Measurements from ENCODE around the gene DOK6. TPM values are rescaled to one million over a fixed set of nuclear protein-coding genes. Genes with fewer than 3 reads are reported as not detected.
A peak's percentile ranks its signal among the peaks of the same experiment; 100 is the strongest.

The DOK6 gene
- total RNA-seq, 1 donor from 2014 or later, result 7.0 TPM

DNA sequence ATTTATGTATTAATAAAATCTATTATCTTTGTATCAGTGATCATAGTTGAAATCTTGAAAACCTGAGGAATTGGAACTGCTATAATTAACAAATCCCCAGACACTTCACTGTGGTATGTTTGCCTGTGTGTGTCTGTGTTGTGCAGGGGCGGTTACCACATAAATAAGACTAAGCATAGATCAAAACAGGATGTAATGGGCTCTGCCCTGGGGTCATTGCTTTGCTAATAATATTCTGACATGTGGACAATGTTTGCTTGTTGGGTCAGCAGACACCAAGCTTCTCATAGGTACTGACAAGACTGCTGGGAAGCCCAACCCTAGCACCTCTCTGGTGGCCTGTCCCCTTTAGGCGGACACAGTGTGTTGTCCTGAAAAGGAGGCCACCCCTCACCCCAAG, 35.8 kb upstream of the DOK6 start:
- no peak for TF ChIP-seq CTCF (IDR thresholded peaks at IDR 0.05; ENCODE audit: unreplicated experiment)
- no peak overlapping the region for H3K27ac Mint-ChIP-seq
- peaks cover 3% of the 10 kb centered on the region for H3K36me3 Mint-ChIP-seq (ENCODE audit: insufficient read depth)
- no peak overlapping the region for H3K4me3 Mint-ChIP-seq (ENCODE audit: low read depth)
- DNase-seq (ENCODE audit: low spot score, unreplicated experiment), result no peak
- H3K27me3 Mint-ChIP-seq, result no peaks in the 10 kb centered on the region
- peaks cover 3% of the 10 kb centered on the region for H3K9me3 Mint-ChIP-seq (ENCODE audit: low read depth)
- peaks cover 7% of the 10 kb centered on the region for H3K4me1 Mint-ChIP-seq (ENCODE audit: low read depth)

- Mint-ChIP-seq H3K9me3 (ENCODE audit: low read depth) (no peaks in the 10 kb centered on the region), H3K4me3 (ENCODE audit: low read depth) (no peak overlapping the region), H3K4me1 (ENCODE audit: low read depth) (peaks cover 7% of the 10 kb centered on the region), H3K36me3 (ENCODE audit: insufficient read depth) (no peaks in the 10 kb centered on the region), H3K27ac (peak overlapping the region; percentile 68), H3K27me3 (no peaks in the 10 kb centered on the region)
- DNase-seq (ENCODE audit: low spot score, unreplicated experiment), result no peak
- TF ChIP-seq CTCF (IDR thresholded peaks at IDR 0.05; ENCODE audit: unreplicated experiment), result peak; percentile 36
These were observed 35.0 kb upstream of the DOK6 start for GRCh38 chr18:69365658-69366057.

DNA sequence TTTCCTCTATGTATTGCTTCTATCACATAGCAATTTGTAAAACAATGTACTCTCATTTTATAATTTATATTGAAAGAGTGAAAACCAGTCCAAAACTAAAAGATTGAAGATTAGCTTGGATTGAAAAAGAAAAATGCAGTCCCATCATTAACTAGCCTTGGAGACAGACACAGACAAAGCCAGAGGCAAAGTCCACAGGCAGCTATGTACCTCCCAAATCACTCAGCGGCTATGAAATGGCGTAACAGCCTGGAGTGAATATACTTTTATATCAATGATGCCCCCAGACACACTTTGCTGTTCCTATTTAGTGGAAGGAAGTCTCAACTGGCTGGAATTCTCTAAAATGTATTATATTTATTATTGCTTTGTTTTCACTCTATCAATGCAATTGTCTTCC, 33.6 kb upstream of the DOK6 start:
- Mint-ChIP-seq H3K4me1 (ENCODE audit: low read depth) (peaks cover 7% of the 10 kb centered on the region), H3K4me3 (ENCODE audit: low read depth) (no peak overlapping the region), H3K9me3 (ENCODE audit: low read depth) (no peaks in the 10 kb centered on the region), H3K36me3 (ENCODE audit: insufficient read depth) (no peaks in the 10 kb centered on the region), H3K27me3 (no peaks in the 10 kb centered on the region), H3K27ac (no peak overlapping the region)
- TF ChIP-seq CTCF (IDR thresholded peaks at IDR 0.05; ENCODE audit: unreplicated experiment), result no peak
- DNase-seq (ENCODE audit: low spot score, unreplicated experiment), result no peak

- Mint-ChIP-seq H3K4me1 (ENCODE audit: low read depth) (peaks cover 7% of the 10 kb centered on the region), H3K9me3 (ENCODE audit: low read depth) (no peaks in the 10 kb centered on the region), H3K27ac (no peak overlapping the region), H3K27me3 (no peaks in the 10 kb centered on the region), H3K4me3 (ENCODE audit: low read depth) (no peak overlapping the region), H3K36me3 (ENCODE audit: insufficient read depth) (no peaks in the 10 kb centered on the region)
- TF ChIP-seq CTCF (IDR thresholded peaks at IDR 0.05; ENCODE audit: unreplicated experiment), result no peak
- no peak for DNase-seq (ENCODE audit: low spot score, unreplicated experiment)
These were observed 29.0 kb upstream of the DOK6 start for GRCh38 chr18:69371729-69372128.

GRCh38 chr18:69380324-69380723, 20.4 kb upstream of the DOK6 start:
- DNase-seq (ENCODE audit: low spot score, unreplicated experiment), result no peak
- Mint-ChIP-seq H3K36me3 (ENCODE audit: insufficient read depth) (no peaks in the 10 kb centered on the region), H3K4me1 (ENCODE audit: low read depth) (peaks cover 2% of the 10 kb centered on the region), H3K9me3 (ENCODE audit: low read depth) (peaks cover 3% of the 10 kb centered on the region), H3K27ac (no peak overlapping the region), H3K4me3 (ENCODE audit: low read depth) (no peak overlapping the region), H3K27me3 (no peaks in the 10 kb centered on the region)
- no peak for TF ChIP-seq CTCF (IDR thresholded peaks at IDR 0.05; ENCODE audit: unreplicated experiment)

Measured in progenitor cell of endocrine pancreas (in vitro differentiated cells).